GM21367 (cell line): ENCODE results near the gene HIPK1.

Source experiments
- ATAC-seq: cut with Tn5 transposase; IDR thresholded peaks from one replicate; pipeline ENCODE4 v1.9.1; 2021; ENCODE audit not compliant: unreplicated experiment

The HIPK1 gene

GRCh38 chr1:113928941-113929749 is at the start of gene HIPK1:
Gene HIPK1 (plus strand): TSS chr1:113929324.
- ATAC-seq = peak; percentile 56

- no peak for ATAC-seq
Measured at GRCh38 chr1:113879739-113880038, 49.4 kb upstream of the HIPK1 start.

- no peak for ATAC-seq
Measured at GRCh38 chr1:113881661-113882060, 47.5 kb upstream of the HIPK1 start.

GRCh38 chr1:113886417-113887401 is 42.4 kb upstream of the HIPK1 start:
- ATAC-seq = no peak

GRCh38 chr1:113887402-113888175 is 41.5 kb upstream of the HIPK1 start, which contains the start of gene BCL2L15:
Gene BCL2L15 (minus strand): TSS chr1:113887581. CDS start chr1:113887375, 206 bp downstream.
- no peak for ATAC-seq

- ATAC-seq = no peak
Measured at GRCh38 chr1:113890816-113891215, 38.3 kb upstream of the HIPK1 start.

GRCh38 chr1:113891631-113892220 is 37.4 kb upstream of the HIPK1 start:
- no peak for ATAC-seq

GRCh38 chr1:113893267-113893666 is 35.9 kb upstream of the HIPK1 start:
- no peak for ATAC-seq

GRCh38 chr1:113895098-113895497 is 34.0 kb upstream of the HIPK1 start:
- no peak for ATAC-seq

- no peak for ATAC-seq
Measured at GRCh38 chr1:113895961-113896360, 33.2 kb upstream of the HIPK1 start.

GRCh38 chr1:113898241-113898814 is 30.8 kb upstream of the HIPK1 start:
- no peak for ATAC-seq

GRCh38 chr1:113899111-113899510 is 30.0 kb upstream of the HIPK1 start:
- ATAC-seq = no peak

GRCh38 chr1:113901191-113901590 is 27.9 kb upstream of the HIPK1 start:
- ATAC-seq = no peak

GRCh38 chr1:113903501-113904292 is 25.4 kb upstream of the HIPK1 start:
- ATAC-seq = no peak

- ATAC-seq = no peak
Measured at GRCh38 chr1:113904293-113904673, 24.8 kb upstream of the HIPK1 start.

GRCh38 chr1:113904674-113905434 is 24.3 kb upstream of the HIPK1 start, which contains the start of the genes AP4B1 and DCLRE1B:
Gene AP4B1 (minus strand): TSS chr1:113904799. CDS start chr1:113904717, 82 bp downstream.
Gene DCLRE1B (plus strand): TSS chr1:113905326. CDS start chr1:113905587, 261 bp downstream.
- peak; percentile 87 for ATAC-seq

- ATAC-seq = no peak
Measured at GRCh38 chr1:113905435-113905861, 23.7 kb upstream of the HIPK1 start.

GRCh38 chr1:113912594-113913311 is 16.4 kb upstream of the HIPK1 start:
- no peak for ATAC-seq
